ENCODE measurements around the gene KCNAB2. TPM values are rescaled to one million over a fixed set of nuclear protein-coding genes. Genes with fewer than 3 reads are reported as not detected.

Gene KCNAB2
- polyA plus RNA-seq, 1 of the 3 experiments (the other 2 are of a cell fraction) = 7.6 TPM

GRCh38 chr1:6084781-6085495, 39.2 kb downstream of the KCNAB2 start:
- POLR2A ChIA-PET = no interaction called here
- Histone ChIP-seq H3K4me1 (ENCODE audit: control insufficient read depth in 1 of 2, insufficient read depth in 2 of 2, low read depth in 1 of 2, low read length in 1 of 2) (peaks cover 0 to 18% of the 10 kb centered on the region in 2 experiments; a peak in 1 of 4 replicates), H3K9ac (no peak overlapping the region), H3K9me3 (no peaks in the 10 kb centered on the region), H3K4me2 (no peak overlapping the region), H3K27ac (ENCODE audit: low read depth in 2 of 2, low read length in 1 of 2) (no peak overlapping the region), H3K4me3 (ENCODE audit: low read depth in 2 of 2, low read length in 1 of 2) (no peak overlapping the region), H3F3A (replicated peaks; ENCODE audit: insufficient read depth) (no peaks in the 10 kb centered on the region), H4K20me1 (ENCODE audit: insufficient read depth) (no peaks in the 10 kb centered on the region), H2AFZ (ENCODE audit: low read depth) (no peak overlapping the region), H3K79me2 (ENCODE audit: insufficient read depth) (no peaks in the 10 kb centered on the region), H3K9me2 (no peaks in the 10 kb centered on the region), H3K36me3 (replicated peaks in 1 of 2; ENCODE audit: control insufficient read depth in 1 of 2, insufficient read depth in 2 of 2, low read length in 1 of 2) (no peaks in the 10 kb centered on the region), H3K27me3 (ENCODE audit: insufficient read depth) (no peaks in the 10 kb centered on the region)
- 68% methylated on average over 11 of the region's 18 CpGs for WGBS (ENCODE audit: low lambda C conversion rate)
- DNase-seq = no peak
- TF ChIP-seq GABPA (IDR thresholded peaks at IDR 0.05; ENCODE audit: low read depth) = no peak
- no peak for TF ChIP-seq TAF1 (IDR thresholded peaks at IDR 0.05; ENCODE audit: borderline replicate concordance, low read depth, low read length)
- no peak for TF ChIP-seq YY1 (IDR thresholded peaks at IDR 0.05; ENCODE audit: low read depth)
- no peak for TF ChIP-seq RFX5 (IDR thresholded peaks at IDR 0.05; ENCODE audit: low read length)
- no peak for TF ChIP-seq FOSL2 (IDR thresholded peaks at IDR 0.05; ENCODE audit: borderline replicate concordance, low read depth)
- TF ChIP-seq NRF1 (IDR thresholded peaks at IDR 0.05; ENCODE audit: low read depth, low read length) = no peak
- no peak for TF ChIP-seq EP300 (IDR thresholded peaks at IDR 0.05; ENCODE audit: borderline replicate concordance in 1 of 2, low read depth in 1 of 2, low read length in 1 of 2)
- TF ChIP-seq POLR2AphosphoS5 (IDR thresholded peaks at IDR 0.05; ENCODE audit: low read depth, low read length) = no peak
- no peak for TF ChIP-seq NFIC (IDR thresholded peaks at IDR 0.05; ENCODE audit: borderline replicate concordance)
- TF ChIP-seq FOXM1 (IDR thresholded peaks at IDR 0.05; ENCODE audit: low read depth) = no peak
- no peak for TF ChIP-seq IRF3 (IDR thresholded peaks at IDR 0.05; ENCODE audit: low read depth, low read length)
- no peak for TF ChIP-seq SMC3 (IDR thresholded peaks at IDR 0.05; ENCODE audit: low read depth, low read length)
- no peak for TF ChIP-seq CHD2 (IDR thresholded peaks at IDR 0.05; ENCODE audit: low read length, partially characterized antibody)
- CTCF ChIA-PET = interaction anchor here (0.7 to 5.8 kb wide), 4 partner anchors 13 to 87 kb away, joined by 3 to 47 read pairs (median 3); no protein-coding TSS in a partner anchor

GRCh38 chr1:6085666-6086065, 40.0 kb downstream of the KCNAB2 start:
- WGBS (ENCODE audit: low lambda C conversion rate) = 80% methylated on average over 4 of the region's 13 CpGs
- no peak for TF ChIP-seq EP300 (IDR thresholded peaks at IDR 0.05; ENCODE audit: borderline replicate concordance in 1 of 2, low read depth in 1 of 2, low read length in 1 of 2)
- no peak for TF ChIP-seq RAD21 (IDR thresholded peaks at IDR 0.05; ENCODE audit: low read length)
- no peak for TF ChIP-seq TCF12 (IDR thresholded peaks at IDR 0.05)
- TF ChIP-seq, protein P1, sequence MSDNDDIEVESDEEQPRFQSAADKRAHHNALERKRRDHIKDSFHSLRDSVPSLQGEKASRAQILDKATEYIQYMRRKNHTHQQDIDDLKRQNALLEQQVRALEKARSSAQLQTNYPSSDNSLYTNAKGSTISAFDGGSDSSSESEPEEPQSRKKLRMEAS (IDR thresholded peaks at IDR 0.05; ENCODE audit: low read depth) = no peak
- TF ChIP-seq SMC3 (IDR thresholded peaks at IDR 0.05; ENCODE audit: low read depth, low read length) = no peak
- TF ChIP-seq FOSL2 (IDR thresholded peaks at IDR 0.05; ENCODE audit: borderline replicate concordance, low read depth) = no peak
- no peak for TF ChIP-seq RXRA (IDR thresholded peaks at IDR 0.05; ENCODE audit: borderline replicate concordance, low read depth)
- no peak for TF ChIP-seq GABPA (IDR thresholded peaks at IDR 0.05; ENCODE audit: low read depth)
- no peak for TF ChIP-seq SIN3A (IDR thresholded peaks at IDR 0.05; ENCODE audit: borderline replicate concordance, low read depth, low read length)
- TF ChIP-seq FOXJ3 (CRISPR knock-in tag; IDR thresholded peaks at IDR 0.05) = no peak
- TF ChIP-seq PBX3 (IDR thresholded peaks at IDR 0.05) = no peak
- no peak for TF ChIP-seq MEF2A (IDR thresholded peaks at IDR 0.05; ENCODE audit: borderline replicate concordance, low read depth)
- TF ChIP-seq CHD2 (IDR thresholded peaks at IDR 0.05; ENCODE audit: low read length, partially characterized antibody) = no peak
- Histone ChIP-seq H3F3A (replicated peaks; ENCODE audit: insufficient read depth) (no peaks in the 10 kb centered on the region), H3K27ac (ENCODE audit: low read depth in 2 of 2, low read length in 1 of 2) (no peak overlapping the region), H3K4me1 (ENCODE audit: control insufficient read depth in 1 of 2, insufficient read depth in 2 of 2, low read depth in 1 of 2, low read length in 1 of 2) (peaks cover 0 to 14% of the 10 kb centered on the region in 2 experiments; a peak in 1 of 4 replicates), H3K27me3 (ENCODE audit: insufficient read depth) (no peaks in the 10 kb centered on the region), H3K4me2 (no peak overlapping the region), H4K20me1 (ENCODE audit: insufficient read depth) (no peaks in the 10 kb centered on the region), H3K36me3 (replicated peaks in 1 of 2; ENCODE audit: control insufficient read depth in 1 of 2, insufficient read depth in 2 of 2, low read length in 1 of 2) (no peaks in the 10 kb centered on the region), H3K4me3 (ENCODE audit: low read depth in 2 of 2, low read length in 1 of 2) (no peak overlapping the region), H2AFZ (ENCODE audit: low read depth) (no peak overlapping the region), H3K9ac (no peak overlapping the region), H3K9me3 (no peaks in the 10 kb centered on the region), H3K79me2 (ENCODE audit: insufficient read depth) (no peaks in the 10 kb centered on the region), H3K9me2 (no peaks in the 10 kb centered on the region)
- ChIA-PET POLR2A (no interaction called here), CTCF (interaction anchor here (0.7 to 5.8 kb wide), 4 partner anchors 14 to 51 kb away, joined by 5 to 47 read pairs (median 6); no protein-coding TSS in a partner anchor)
- no peak for DNase-seq
